Mammary epithelial cell (primary cell): ENCODE data around the gene EXT2.

Source experiments
- EZH2 ChIP-seq: IDR thresholded peaks from 2 replicates; pipeline ENCODE4 v1.6.1; 2012; ENCODE audit warnings: low read length, inconsistent platforms, borderline replicate concordance
- TF ChIP-seq, protein P1 (sequence below), 2 donors: IDR thresholded peaks in 1 of 2; conservative IDR thresholded peaks in 1 of 2; 2 replicates each; pipeline ENCODE4 v1.5.1; 2011 to 2012; ENCODE audit warnings: inconsistent platforms in 2 of 2, low read length in 2 of 2, mild to moderate bottlenecking in 2 of 2, control low read depth in 1 of 2, low read depth in 1 of 2; ENCODE audit not compliant: insufficient read depth in 1 of 2; ENCODE audit errors: extremely low read depth in 1 of 2

- TF ChIP-seq, protein P1, sequence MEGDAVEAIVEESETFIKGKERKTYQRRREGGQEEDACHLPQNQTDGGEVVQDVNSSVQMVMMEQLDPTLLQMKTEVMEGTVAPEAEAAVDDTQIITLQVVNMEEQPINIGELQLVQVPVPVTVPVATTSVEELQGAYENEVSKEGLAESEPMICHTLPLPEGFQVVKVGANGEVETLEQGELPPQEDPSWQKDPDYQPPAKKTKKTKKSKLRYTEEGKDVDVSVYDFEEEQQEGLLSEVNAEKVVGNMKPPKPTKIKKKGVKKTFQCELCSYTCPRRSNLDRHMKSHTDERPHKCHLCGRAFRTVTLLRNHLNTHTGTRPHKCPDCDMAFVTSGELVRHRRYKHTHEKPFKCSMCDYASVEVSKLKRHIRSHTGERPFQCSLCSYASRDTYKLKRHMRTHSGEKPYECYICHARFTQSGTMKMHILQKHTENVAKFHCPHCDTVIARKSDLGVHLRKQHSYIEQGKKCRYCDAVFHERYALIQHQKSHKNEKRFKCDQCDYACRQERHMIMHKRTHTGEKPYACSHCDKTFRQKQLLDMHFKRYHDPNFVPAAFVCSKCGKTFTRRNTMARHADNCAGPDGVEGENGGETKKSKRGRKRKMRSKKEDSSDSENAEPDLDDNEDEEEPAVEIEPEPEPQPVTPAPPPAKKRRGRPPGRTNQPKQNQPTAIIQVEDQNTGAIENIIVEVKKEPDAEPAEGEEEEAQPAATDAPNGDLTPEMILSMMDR (conservative IDR thresholded peaks at IDR 0.05 in 1 of 2, IDR thresholded peaks at IDR 0.05 in 1 of 2; ENCODE audit: extremely low read depth in 1 of 2, insufficient read depth in 1 of 2, low read depth in 1 of 2, low read length in 2 of 2): no peak
- no peak for TF ChIP-seq EZH2
These were observed 148.3 kb downstream of the EXT2 start for GRCh38 chr11:44243595-44244343.
